HL-60/S4 treated with retinoic acid at 250 ng/mL for 4 days and 3 days (cell line): ENCODE results near the gene CDC42BPG.

Experiments
- in situ Hi-C: fragments of 300-500 bp; cut with MboI; formaldehyde crosslinking; loops from 2 replicates; pipeline ENCODE4 v1.7.0; 2022; ENCODE audit warnings: low sequenced_read_pairs

CDC42BPG gene

GRCh38 chr11:64865286-64866172 is 21.1 kb upstream of the CDC42BPG start:
- in situ Hi-C loops: no loop called here

GRCh38 chr11:64864473-64865285 is 20.2 kb upstream of the CDC42BPG start:
- in situ Hi-C loops: no loop called here

- in situ Hi-C loops: no loop called here
Measured at GRCh38 chr11:64864135-64864472, 19.7 kb upstream of the CDC42BPG start.

GRCh38 chr11:64863391-64864060 is 19.1 kb upstream of the CDC42BPG start:
- in situ Hi-C loops: no loop called here

- in situ Hi-C loops: no loop called here
Measured at GRCh38 chr11:64862987-64863390, 18.5 kb upstream of the CDC42BPG start.

- in situ Hi-C loops: no loop called here
Measured at GRCh38 chr11:64861227-64861975, 16.9 kb upstream of the CDC42BPG start.

GRCh38 chr11:64859542-64860414 is 15.3 kb upstream of the CDC42BPG start:
- in situ Hi-C loops: no loop called here

- in situ Hi-C loops: no loop called here
Measured at GRCh38 chr11:64858467-64859263, 14.2 kb upstream of the CDC42BPG start.

GRCh38 chr11:64857485-64857884 is 13.0 kb upstream of the CDC42BPG start:
- in situ Hi-C loops: no loop called here

GRCh38 chr11:64856382-64857227 is 12.2 kb upstream of the CDC42BPG start:
- in situ Hi-C loops: no loop called here

GRCh38 chr11:64855596-64856304 is 11.3 kb upstream of the CDC42BPG start:
- in situ Hi-C loops: no loop called here

GRCh38 chr11:64854534-64855502 is 10.4 kb upstream of the CDC42BPG start:
- in situ Hi-C loops: no loop called here

GRCh38 chr11:64854157-64854533 is 9.7 kb upstream of the CDC42BPG start:
- in situ Hi-C loops: no loop called here

- in situ Hi-C loops: no loop called here
Measured at GRCh38 chr11:64853709-64854108, 9.3 kb upstream of the CDC42BPG start.

GRCh38 chr11:64852804-64853509 is 8.5 kb upstream of the CDC42BPG start:
- in situ Hi-C loops: no loop called here
